GM10248 (cell line): Measurements from ENCODE around the gene U2SURP.

Source experiments
- CTCF ChIA-PET: fragments of 300-600 bp; sonication (Branson Sonifier 250); formaldehyde crosslinking; extraction: SDS; loops from one replicate; lab custom pipeline; 2021; ENCODE audit warnings: antibody characterized with exemption; lab: Yijun Ruan, JAX
- POLR2A ChIA-PET: fragments of 350-650 bp; sonication (Branson Sonifier 250); formaldehyde crosslinking; extraction: SDS; loops from one replicate; lab custom pipeline; 2020; ENCODE audit warnings: antibody characterized with exemption; lab: Yijun Ruan, JAX
- DNase-seq: peaks from one replicate; pipeline ENCODE4 v3.0.0; 2012; ENCODE audit errors: extremely low spot score
- TF ChIP-seq, protein P1 (sequence below): IDR thresholded peaks from 2 replicates; pipeline ENCODE4 v1.5.1; 2012; ENCODE audit warnings: mild to moderate bottlenecking, low read depth; ENCODE audit errors: extremely low read depth, missing control alignments, control extremely low read depth

U2SURP gene

DNA sequence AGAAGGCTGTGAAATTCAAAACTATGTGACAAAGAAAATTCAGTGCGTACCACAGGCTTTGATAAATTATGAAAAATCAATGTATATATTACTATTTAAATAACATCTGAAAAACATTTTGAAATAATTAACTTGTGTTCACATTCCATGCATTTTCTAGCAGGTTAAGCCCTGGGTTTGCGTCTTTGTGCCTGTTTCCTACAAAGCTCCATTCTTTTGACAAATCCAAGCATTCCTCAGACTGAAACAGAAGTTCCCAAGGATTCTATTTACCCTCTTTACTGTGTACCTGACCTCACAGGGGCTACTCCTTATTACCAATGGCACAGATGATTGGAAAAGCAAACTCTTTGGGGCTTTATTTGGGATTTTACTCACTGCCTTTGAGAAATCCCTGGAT, 39.8 kb upstream of the U2SURP start:
- ChIA-PET CTCF (interaction anchor here (1.9 kb wide), 1 partner anchor 8 kb away, joined by 7 read pairs; no protein-coding TSS in a partner anchor), POLR2A (no interaction called here)
- TF ChIP-seq, protein P1, sequence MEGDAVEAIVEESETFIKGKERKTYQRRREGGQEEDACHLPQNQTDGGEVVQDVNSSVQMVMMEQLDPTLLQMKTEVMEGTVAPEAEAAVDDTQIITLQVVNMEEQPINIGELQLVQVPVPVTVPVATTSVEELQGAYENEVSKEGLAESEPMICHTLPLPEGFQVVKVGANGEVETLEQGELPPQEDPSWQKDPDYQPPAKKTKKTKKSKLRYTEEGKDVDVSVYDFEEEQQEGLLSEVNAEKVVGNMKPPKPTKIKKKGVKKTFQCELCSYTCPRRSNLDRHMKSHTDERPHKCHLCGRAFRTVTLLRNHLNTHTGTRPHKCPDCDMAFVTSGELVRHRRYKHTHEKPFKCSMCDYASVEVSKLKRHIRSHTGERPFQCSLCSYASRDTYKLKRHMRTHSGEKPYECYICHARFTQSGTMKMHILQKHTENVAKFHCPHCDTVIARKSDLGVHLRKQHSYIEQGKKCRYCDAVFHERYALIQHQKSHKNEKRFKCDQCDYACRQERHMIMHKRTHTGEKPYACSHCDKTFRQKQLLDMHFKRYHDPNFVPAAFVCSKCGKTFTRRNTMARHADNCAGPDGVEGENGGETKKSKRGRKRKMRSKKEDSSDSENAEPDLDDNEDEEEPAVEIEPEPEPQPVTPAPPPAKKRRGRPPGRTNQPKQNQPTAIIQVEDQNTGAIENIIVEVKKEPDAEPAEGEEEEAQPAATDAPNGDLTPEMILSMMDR: no peak
- no peak for DNase-seq

DNA sequence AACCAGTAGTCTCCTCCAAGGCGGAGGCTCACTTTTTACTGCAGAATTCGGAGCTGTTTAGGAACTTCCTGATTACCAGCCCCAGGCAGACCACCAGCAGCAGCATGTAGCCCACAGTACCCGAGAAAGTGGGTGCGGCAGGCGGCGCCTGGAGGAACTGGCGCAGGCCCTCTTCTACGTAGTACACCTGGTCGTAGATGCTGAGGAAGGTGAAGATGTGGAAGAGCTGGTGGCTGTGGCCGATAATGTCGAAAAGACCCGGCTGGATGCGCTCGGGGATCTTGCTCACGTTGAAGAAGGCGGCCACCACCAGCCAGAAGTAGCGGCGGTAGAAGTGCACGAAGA, 39.2 kb upstream of the U2SURP start:
- ChIA-PET POLR2A (no interaction called here), CTCF (interaction anchor here (1.1 kb wide), 1 partner anchor 14 kb away, joined by 3 read pairs; no protein-coding TSS in a partner anchor)
- TF ChIP-seq, protein P1: no peak
- no peak for DNase-seq

DNA sequence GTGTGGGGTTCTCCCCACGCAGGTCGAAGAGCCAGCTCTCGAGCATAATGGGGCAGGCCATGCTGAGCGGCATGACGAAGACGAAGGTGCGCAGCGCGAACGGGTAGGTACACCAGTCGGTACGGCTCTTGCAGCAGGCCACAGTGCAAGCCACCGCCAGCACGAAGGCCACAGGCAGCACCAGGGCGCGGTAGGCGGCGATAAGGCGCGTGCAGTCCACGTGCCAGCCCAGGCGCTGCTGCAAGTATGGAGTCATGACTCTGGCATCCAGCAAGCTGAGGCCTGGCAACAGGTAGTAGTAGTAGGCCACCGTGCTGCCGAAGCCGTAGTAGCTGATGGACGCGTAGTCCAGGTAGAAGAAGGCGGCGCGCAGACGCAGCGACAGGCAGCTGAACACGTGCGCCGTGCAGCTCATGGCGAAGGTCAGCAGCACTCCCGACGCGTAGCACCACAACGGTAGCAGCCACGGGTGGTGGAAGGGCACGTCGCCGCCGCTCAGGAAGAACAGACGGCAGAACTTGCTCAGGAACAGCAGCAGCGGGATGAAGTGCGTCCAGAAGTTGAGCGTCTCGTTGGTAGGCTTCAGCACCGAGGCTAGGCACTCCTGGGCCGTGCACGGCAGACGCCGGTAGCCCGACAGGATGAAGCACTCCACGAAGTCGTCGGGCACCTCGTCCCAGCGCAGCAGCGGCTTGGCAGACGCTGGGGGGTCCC, 38.7 kb upstream of the U2SURP start:
- CTCF ChIA-PET: interaction anchor here (1.1 kb wide), 1 partner anchor 15 kb away, joined by 3 read pairs; no protein-coding TSS in a partner anchor
- POLR2A ChIA-PET: interaction anchor here (0.6 kb wide), 1 partner anchor 80 kb away, joined by 5 read pairs; no protein-coding TSS in a partner anchor
- DNase-seq: peak; percentile 10
- TF ChIP-seq, protein P1: no peak

DNA sequence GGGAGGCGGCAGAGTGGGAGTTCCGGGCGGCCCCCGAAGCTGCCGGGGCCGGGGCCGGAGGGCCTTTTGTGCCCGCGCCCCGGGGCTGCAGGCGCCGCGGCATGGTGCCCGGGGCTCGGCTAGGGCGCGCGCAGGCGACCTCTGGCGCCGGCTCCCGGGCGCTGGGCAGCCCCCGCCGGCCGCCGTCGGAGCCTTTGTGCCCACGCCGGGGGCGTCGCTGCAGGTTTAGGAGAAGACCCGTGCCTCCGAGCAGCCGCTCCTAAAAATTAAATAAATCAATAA, 38.2 kb upstream of the U2SURP start:
- DNase-seq: no peak
- POLR2A ChIA-PET: interaction anchor here (0.6 kb wide), 1 partner anchor 80 kb away, joined by 5 read pairs; no protein-coding TSS in a partner anchor
- CTCF ChIA-PET: interaction anchor here (1.1 kb wide), 1 partner anchor 16 kb away, joined by 3 read pairs; no protein-coding TSS in a partner anchor
- TF ChIP-seq, protein P1: no peak

DNA sequence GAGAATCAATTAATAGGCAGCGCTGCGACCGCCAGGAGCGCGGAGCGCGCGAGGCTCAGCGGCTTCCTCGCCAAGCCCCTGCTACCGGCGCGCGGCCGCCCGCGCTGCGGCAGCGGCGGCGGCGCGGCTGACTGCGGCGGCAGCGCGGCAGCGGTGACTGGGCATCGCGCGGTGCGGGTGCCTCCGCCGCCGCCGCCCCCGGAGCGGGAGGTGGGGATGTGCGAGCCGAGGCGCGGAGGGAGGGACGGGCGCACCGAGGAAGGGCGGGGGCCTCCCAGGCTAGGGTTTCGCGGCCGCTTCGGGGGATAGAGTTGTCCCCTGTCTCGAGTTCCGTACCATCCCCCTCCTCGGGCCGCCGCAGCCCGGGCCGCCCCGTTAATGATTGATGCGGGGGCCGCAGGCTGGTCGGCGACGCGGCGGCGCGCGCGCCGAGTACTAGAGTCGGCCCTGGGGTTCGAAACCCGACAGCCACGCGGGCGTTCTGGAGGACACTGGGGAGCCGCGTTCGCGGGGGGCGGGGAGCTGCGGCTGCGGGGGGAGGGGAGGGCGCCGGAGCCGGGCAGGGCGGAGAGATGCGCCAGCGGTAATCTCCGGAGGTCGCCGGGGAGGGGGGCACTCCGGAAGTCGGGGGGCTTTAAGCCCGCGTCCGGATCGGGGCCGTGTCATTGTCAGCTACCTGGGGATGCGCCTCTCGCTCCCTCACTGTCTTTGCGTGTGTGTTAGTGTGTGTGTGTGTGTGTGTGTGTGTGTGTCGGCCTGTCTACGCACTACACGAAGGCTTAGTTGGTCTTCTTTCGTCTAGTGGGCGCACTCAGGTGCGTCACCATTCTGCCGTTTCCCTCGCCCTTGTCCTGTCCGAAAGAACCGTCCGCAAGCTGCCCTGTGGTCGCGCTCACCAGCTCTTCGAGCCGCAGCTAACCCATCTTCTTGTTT, 37.6 kb upstream of the U2SURP start, which contains the start of gene PAQR9:
PAQR9 (minus strand) TSS at position 159 of the 933 bp plus-strand sequence. CDS start 338 bp downstream, outside the sequence.
- ChIA-PET CTCF (interaction anchor here (1.0 kb wide), 1 partner anchor 36 kb away, joined by 3 read pairs; no protein-coding TSS in a partner anchor), POLR2A (interaction anchor here (0.6 kb wide), 1 partner anchor 81 kb away, joined by 5 read pairs; no protein-coding TSS in a partner anchor)

More for the DNA sequence above, 37.6 kb upstream of the U2SURP start, which contains the start of gene PAQR9:
- TF ChIP-seq, protein P1: no peak
- DNase-seq: peak; percentile 37
